HG03139 (cell line): ENCODE measurements around the gene NEUROD4.

ENCODE experiments used
- ATAC-seq: cut with Tn5 transposase; IDR thresholded peaks from one replicate; pipeline ENCODE4 v1.9.1; 2021; ENCODE audit not compliant: unreplicated experiment

The NEUROD4 gene

DNA sequence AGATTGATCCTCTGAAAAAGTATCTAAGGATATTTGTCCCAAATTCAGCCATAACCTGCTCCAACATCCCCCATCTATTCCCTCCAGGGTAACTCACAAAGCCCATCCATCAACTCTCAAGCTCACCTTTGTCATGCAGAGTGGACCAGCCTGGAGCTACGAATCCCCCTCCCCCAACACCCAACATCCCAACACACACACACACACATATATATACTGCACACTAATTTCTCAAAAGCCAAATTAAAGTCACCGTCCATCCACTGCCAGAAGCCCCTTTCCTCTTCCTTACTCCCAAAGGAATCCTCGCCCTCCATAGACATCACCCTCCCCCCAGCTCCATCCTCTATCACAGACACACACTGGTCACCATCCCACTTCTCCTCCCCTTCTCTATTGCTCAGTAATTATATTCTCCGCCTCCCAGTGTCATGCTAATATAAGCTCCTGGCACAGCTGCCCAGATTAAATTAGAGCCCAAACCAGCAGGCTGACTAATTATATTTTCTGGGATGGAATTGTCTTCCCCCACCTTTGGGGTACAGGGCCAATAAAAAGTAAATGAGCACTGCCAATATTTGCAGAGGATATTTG, 21.7 kb upstream of the NEUROD4 start:
- no peak for ATAC-seq

DNA sequence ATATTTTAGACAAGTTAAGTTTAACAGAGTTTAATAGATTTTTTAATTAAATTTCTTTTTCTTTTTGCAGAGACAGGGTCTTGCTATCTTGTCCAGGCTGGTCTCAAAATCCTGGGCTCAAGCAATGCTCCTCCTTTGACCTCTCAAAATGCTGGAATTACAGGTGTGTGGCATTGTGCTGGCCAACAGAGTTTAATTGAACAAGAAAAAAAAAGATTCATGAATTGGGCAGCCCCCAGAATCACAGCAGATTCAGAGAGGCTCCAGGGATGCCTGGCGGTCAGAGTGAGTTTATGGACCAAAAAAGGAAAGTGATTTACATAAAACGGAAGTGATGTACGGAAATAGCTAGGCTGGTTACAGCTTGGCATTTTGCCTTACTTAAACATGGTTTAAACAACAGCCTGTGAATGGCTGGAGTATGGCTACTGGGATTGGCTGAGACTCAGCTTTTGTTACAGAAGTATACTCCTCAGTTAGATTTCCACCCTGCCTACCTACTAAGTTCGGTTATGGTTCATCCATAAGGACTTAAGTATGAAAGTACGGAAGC, 20.7 kb upstream of the NEUROD4 start:
- no peak for ATAC-seq

DNA sequence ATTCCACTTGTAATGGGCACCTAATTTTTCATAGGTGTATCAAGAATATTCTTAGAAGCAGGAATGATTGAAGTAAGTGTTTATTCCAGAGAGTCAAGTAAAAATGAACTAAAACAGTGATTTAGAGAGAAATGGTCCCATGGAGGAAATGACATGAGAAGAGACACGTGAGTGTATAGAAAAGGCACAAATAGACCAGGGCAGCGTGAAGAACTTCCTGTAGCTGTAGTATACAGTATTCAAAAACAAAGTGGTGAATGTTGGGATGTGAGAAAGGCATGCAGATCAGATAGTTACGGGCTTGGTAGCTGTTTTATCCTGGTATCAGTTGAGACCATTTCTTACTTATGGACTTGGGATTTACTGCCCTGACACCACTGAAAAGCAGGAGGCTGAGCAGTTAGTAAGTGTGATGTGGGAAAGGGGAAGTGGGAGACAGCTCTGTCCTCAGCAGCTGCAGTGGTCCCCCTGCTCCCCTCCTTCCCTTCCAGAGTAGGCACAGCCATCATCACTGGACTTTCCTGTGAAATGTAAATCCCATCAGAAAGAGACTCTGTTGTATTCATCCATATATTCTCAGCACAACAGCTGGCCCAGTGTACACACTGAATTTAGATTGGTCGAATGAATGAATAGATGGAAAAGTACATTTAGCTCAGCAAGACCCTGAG, 18.4 kb upstream of the NEUROD4 start:
- no peak for ATAC-seq

DNA sequence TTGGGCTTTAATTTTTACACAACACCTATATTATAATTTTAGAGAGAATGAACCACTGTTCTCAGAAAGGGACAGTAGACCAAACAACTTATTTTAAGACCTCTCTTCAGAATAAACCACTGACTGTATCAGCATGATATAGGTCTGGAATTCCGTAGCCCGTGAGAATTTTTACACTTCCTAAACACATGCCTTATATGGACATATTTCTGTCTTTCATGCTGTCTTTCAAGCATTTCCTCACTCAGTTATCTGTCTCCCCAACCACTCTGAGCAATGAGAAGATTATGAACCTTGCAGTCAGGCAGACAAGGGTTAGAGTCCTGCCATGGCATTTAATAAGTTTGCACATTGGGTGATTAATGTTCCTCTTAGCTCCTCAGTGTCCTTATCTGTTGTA, 17.4 kb upstream of the NEUROD4 start:
- ATAC-seq: no peak

DNA sequence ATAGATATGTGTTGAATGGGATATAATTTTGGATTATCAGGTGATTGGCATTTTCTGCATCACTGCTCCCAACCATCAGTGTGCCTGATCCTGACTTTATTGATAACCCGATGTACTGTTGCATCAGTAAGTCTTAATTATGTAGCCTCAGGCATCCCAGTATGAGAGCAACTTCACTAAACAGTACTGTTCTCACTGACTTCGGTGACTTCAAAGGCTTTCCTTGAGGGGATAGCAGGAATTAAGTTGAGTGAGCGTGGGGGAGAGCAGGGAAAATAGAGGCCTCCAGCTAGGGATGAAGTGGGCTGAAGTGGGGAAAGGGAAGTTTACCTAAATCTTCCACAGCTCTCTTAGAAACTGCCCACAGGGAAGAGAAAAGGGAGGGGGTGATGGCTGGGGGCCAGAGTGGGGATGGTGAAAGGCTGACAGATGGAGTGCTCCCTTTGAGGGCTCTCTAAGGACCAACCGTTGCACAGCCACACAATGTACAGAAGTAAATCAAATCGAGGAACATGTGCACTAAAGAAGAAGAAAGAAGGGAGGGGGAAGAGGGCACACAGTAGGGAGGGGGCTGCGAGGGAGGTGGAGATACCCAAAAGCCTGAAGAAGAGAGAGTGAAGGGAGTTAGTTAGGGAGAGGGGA, 10.7 kb upstream of the NEUROD4 start:
- no peak for ATAC-seq

DNA sequence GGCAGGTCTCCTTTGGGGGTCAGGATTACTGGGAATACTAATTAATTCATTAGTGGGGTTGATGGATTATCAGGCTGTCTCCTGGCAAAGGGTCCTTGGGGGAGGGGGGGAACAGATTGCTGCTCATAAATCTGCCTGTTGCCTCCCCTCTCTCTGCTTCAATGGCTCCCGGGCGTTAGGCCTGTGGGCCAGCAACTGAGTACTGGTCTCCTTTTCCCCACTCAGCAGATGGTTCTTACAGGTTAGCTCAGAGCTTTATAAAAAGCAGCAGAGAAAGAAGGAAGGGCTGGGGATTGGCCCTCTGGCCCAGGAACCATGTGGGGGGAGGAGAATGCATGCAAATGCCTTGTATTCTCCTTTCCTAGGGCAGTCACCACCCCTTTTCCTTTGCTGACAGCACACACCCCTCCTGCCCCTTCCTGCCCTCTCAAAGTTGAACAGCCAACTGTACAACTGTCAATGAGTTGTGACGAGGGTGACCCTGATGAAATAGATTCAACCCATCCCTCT, 2.3 kb upstream of the NEUROD4 start:
- ATAC-seq: no peak

DNA sequence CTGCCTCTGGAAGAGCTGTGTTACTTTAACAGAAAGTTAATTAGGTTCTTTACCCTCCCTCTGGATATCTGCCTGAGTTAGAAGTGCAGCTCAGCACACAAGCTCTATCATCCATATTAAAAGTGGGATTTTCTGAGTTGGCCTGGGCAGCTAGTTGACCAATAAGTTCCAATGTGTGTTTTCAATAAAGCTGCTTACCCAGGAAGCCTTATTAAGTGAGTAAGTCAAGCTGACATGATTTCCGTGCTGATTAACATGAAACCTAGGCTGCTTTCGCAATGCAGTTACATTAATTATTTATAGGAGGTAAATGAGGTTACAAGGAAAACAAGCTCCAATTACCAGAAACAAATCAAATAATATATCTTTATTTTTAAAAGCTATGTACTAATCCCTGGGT, 4.8 kb downstream of the NEUROD4 start:
- ATAC-seq: no peak

DNA sequence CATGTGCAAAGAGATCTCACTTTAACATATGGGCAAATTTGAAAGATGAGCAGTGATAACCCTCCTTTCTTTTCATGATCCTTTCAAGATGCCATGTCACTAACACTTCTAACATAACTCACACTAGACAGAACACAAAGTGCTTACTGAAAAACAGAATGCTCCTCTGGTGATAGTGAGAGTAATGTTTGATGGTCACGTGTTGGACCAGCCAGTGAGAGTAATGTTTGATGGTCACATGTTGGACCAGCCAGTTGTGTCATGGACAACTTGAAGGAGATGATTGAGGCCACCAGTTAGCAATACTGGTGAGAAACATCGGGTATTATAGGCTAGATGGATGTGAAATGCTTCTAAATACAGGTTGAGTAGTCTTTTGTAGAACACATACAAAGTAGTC, 5.7 kb downstream of the NEUROD4 start:
- no peak for ATAC-seq

DNA sequence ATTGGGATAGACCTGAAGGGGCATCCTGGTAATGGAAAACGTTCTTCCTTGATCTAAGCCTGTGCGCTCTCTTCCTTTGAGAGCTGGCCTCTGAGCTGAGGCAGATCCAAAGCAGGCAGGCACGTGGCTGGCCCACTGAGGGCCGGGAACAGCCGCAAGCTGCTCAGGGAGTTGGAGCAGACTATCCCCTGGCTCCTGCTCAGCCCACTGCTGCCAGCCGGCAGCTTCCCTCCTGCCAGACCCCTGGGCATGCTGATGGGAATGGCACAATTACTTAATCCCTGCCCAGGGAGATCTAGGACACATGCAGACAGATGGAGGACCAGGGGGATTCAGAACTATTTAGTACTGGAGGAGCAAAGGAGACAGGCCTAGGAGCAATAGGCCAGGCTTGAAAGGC, 14.4 kb downstream of the NEUROD4 start:
- ATAC-seq: no peak

DNA sequence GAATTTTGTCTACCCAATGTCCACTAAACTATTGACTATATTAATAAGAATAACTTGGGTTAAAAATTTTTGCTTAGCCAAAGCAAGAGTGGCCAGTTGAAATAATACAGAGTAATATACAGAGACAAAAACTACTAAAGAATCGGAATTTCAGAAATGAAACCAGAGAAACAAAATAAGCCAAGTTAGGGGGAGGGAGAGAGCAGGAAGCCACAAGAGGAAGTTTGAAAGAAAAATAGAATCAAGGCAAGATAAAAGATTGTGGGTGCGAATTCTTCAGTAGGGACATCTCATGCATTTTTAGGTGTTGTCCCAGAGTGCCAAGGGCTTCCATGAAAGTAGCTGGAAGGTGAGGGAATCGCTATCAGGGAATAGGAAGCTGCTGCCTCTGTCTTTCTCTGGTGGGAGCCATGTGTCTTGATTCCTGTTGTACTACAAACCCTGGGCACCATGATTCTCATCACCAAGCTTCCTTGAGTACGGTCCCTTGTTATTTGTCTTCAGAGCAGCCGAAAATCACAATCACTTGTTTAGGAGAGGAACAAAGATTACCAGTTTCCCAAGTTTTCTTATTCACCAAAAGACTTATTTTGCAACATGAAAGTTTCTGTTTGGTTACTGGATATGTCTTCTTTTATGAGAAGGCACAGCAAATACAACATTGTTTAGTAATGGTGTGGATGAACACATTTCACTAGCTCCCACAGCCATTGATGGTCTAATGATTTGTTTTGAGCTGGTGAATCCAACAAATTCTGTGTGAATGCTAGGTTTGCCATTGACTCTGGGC, 16.7 kb downstream of the NEUROD4 start:
- ATAC-seq: no peak

DNA sequence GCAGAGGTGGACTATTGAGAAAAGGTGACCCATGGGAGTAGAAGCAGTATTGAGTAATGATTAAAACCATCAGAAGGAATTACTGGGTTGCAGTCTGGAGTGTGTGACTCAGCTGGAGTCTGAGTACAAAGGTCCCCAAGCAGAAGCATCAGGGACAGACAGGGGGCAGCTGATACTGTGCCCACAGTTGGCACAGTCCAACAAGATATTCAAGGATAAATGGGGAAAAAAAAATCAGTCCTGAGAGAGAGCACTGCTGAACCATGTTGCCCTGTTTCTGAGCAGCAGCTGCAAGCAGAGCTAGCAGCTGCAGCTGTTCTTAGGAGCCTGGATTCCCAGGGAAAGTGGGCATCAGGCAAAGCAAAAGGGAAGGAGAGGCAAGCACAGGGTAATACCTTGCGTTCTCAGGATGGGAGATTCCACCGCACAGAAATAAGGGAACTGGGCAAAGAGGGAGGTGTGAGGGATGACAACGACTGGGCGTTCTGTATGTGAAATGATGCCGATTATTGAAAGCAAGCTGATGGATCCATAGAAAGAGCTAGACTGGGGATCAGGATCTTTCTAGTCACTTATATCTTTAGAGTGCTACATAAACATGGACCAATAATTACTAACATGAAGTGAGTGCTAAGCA, 17.7 kb downstream of the NEUROD4 start:
- no peak for ATAC-seq

DNA sequence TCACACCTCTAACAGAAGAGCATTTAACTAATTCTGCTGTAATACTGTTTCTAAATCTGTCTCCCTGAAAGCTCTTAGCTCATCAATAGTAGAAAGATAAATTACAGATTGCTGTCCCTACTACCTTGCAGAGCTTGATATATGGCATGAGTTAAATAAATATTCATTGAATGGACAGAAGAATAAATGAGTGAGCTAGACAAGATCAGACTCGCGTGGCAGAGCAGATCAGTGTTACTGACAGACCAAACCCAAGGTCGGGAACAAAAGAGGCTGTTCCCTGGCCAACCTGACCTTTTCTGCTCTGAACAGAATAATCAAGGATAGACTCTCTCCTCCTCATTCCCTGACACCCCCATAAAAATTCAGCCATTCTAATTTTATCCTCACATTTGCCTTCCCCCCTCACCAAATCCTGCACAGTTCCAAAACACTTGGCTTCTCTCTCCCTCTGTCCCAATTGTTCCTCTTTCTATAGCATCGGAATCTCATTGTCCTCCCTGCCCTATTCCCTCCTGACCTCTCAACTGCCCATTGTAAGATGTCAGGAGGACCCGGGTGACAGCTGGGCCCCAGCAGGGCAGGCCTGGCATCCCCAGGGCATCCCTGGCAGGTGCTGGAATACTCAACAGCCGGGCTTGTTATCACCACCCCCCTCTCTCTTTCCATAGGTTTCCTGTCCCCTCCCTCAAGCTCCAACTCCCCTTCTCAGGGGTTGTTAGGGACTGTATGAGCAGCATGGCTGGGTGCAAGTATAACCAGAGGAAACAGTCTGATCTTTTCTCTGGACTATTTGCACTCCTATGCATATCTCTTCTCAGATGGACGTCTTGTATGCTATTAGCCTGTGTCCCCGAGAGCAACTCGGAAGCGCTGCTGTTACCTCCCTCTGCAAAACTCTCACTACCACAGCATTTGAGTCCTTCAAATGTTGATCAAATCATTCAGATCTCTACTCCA, 19.9 kb downstream of the NEUROD4 start:
- ATAC-seq: no peak

DNA sequence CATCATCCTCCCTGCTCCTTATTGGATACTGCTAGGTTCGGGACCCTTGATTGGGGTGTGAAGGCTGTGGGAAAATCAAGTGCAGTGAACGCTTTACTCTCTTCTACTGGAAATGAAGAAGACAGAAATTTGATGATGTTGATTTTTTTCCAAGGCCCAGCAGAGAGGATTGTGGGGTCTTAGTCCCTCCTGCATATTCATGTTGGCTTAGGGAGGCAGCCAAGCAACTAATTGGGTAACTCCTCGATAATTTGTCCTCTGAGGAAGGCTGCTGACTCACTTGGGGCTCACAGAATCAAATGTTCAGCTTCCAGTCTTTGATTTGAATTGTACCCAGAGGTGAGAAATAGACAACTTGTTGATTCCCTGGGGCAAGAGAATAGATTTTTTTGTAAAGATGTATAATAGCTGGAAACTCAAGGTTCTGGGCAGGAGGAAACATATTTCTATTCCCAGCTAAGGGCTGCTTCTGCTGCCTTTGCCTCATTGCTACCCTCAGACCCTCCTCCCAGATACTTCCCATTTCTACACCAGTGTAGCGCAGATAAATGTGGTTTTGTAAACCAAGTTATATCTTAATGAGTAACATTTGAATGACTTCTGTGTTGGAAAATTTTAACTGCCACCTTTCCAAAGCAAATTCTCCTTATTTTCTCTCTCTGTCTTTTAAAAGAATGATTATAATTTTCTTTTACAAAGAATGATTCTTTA, 21.7 kb downstream of the NEUROD4 start:
- no peak for ATAC-seq

DNA sequence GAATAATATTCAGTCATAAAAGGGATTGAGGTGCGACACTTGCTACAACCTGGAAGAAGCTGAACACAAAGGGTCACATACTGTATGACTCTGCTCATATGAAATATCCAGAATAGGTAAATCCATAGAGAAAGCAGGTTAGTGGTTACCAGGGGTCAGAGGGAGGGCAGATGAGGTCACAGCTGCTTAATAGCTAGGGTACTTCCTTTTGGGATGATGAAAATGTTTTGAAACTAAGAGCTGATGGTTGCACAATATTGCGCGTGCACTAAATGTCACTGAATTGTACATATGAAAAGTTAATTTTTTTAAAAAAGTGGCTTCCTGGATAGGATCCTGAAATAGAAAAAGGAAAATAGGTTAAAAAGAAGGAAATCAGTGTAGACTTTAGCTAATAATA, 23.8 kb downstream of the NEUROD4 start:
- ATAC-seq: no peak

DNA sequence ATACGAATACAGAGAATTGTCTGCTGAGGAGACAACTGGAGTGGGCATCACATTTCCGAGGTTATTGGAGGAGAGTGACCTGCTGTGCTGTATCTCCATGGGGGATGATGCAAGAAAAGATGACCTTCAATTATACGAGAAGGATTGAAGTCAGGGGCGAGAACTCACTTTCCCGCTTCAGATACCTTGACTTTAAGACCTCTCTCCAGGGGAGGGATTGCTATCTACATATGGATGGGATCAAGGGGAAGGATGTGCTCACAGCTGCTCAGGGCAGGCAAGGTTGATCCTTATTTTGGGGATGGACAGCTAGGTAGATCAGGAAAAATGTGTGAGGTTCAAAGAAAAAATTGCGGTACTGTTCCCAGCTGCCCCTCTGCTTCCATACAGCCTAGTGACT, 24.4 kb downstream of the NEUROD4 start:
- no peak for ATAC-seq

DNA sequence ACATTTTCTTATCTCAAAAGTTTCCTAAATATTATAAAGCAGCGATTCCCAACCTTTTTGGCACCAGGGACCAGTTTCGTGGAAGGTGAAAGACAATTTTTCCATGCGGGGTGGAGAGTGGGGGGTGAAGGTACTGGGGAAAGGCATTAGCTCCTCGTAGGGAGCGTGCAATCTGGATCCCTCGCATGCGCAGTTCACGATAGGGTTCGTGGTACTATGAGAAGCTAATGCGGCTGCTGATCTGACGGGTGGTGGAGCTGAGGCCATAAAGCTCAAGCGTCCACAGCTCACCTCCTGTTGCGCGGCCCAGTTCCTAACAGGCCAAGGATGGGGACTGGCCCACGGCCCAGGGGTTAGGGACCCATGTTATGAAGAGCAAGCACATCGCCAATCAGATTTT, 29.9 kb downstream of the NEUROD4 start:
- no peak for ATAC-seq

DNA sequence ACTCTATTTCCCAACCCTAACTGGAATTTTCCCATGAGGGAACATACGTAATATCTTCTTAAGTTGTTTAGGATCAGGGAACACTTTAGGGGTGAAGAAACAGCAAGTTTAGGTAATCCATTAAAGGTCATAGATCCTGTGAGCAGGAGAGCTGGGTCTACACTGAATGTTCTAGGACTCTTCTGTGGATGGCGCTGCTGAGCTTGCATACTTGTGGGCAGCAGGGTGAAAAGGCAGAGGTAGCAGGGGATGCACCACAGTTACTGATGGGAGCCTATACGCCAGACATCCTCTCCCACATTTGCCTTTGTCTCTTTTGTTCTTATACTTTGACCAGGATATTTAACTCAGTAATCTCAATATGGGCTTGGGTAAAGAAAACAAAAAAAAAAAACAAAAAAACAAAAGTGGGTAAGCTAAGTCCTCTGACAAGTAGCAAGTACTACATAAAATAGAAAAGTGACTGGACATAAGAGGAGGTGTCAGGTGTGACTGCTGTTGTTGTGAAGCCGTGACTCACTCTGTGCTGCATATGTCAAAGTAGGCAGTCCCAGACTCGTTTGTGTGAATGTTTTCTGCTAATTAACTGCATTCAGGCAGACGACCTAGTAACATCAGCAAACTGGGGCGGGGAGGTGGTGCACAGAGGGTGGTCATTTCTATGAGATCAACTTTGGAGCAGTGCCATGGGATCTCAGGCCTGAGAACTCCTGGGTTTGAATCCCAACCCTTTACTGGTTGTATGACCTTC, 31.6 kb downstream of the NEUROD4 start:
- ATAC-seq: no peak

DNA sequence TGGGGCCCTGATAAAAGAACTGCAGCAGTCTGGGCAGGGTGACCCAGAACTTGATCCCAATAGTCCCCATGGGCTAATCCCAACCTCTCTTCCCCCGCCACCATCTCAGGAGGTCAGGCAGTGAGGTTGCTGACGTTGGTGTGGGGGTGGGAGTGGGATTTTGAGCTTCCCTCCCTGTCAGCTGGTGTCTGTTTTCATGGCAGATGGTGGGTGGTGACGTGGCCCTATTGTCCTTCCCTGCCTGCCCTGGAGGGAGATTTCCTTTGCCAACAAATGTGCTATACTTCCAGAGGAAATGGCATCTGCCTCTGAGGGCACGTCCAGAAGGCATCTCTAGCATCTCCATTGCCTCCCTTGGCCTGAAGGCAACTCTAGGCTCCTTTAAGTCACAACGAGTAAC, 37.7 kb downstream of the NEUROD4 start:
- no peak for ATAC-seq
